Measurements from ENCODE around the gene GRM8.
"Not testable (repeated sequence)": the region's sequence is repeated elsewhere in the genome, so short reads cannot be mapped to it uniquely, and the experiment has no call there.

The GRM8 gene

DNA sequence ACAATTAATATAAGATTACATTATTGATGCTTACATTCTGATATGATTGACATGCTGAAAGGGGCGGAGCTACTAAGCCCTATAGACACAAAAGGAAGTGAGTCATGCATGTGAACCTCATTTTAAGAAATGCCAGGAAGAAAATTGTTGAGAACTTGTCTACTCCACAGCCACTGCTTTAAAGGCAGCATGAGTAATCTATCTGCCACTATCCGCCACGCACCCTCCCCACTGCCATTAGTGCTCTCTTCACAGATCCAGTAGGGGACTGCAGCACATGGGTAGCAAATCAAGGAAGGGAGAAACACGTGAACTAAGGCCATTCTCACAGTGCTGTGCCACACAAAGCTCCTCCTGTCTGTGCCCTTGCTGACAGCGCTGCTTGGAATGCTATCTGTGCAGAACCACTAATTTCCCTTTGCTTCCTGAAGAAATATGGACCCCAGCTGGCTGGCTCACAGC is 524.8 kb downstream of the GRM8 start:
- DNase-seq (ENCODE audit: low read depth, low spot score), result no peak

DNA sequence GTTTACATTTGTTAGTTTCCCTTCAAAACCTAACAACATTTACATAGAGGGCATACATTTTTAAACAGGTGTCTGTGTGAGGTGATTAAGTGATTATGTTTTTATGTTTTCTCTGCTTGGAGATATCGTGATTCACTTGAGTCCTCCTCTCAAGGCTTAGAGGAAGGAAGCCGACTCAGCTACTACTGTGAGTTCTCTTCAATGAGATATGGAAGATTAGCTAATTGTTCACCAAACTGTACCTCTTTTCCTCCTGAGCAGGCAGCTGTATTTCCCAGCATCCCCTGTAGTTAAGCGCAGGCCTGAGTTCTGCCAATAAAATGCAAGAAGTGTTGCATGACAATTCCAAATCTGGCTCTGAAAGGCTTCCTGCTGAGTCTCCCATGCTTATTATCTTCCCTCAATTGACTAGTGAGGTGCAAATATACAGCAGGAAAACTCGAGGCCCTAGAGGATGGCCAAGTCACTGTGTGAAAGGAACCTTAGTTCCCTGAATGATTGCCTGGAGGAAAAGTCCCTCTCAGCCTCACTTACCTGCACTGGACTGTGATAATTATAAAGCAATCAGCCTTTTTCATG is 528.7 kb downstream of the GRM8 start:
- DNase-seq (ENCODE audit: low read depth, low spot score), result no peak

DNA sequence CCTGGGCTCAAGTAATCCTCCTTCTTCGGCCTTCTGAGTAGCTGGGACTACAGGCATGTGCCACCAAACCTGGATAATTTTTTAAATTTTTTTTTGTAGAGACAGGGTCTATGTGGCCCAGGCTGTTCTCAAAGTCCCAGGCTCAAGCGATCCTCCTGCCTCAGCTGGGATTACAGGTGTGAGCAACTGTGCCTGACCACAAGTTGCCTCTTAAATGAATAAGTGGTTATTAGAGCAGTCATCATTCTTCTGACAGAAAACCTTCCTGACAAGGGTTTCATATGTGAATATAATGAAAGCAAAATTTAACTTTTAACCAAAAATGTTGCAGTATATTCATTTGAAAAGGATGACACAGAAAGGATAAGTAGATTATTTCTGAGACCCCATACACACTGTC is 532.5 kb downstream of the GRM8 start:
- no peak for DNase-seq (ENCODE audit: low read depth, low spot score)

DNA sequence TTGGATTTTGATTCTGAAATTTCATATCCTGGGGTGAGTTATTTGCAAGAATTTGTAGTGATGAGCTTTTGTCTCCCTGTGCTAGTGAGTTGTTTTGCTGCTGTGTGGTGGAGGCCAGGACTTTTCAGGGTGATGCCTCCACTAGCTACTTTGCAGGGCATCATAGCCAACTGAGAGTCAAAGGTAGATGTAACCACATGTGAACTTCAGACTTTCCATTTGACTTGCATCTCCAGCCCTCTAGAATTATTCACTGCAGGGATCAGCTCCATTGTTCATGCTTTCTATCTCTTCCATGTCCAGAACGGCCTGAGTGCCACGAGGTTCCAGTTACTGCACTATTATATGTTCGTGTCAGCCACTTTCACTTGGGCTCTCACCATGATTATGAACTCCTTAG is 534.3 kb downstream of the GRM8 start:
- no peak for DNase-seq (ENCODE audit: low read depth, low spot score)

DNA sequence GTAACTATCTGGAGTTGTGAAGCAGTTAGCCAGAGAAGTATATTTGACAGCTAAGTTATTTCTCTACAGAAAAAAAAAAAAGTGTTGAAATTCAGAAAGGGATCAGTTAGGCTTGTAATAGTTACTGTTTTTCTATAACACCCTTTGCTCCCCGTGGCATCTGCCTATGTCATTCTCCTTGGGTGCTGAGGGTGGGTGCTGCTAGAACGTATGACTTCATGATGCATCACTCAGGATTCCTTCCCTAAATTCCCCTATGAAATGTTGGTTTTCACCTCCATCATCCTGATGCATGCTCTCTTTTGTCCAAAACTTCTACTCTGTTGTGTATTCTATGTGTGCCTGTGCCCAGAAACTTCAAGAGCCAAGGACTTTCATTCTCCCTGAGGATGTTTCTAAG is 536.4 kb downstream of the GRM8 start:
- DNase-seq (ENCODE audit: low read depth, low spot score), result no peak

DNA sequence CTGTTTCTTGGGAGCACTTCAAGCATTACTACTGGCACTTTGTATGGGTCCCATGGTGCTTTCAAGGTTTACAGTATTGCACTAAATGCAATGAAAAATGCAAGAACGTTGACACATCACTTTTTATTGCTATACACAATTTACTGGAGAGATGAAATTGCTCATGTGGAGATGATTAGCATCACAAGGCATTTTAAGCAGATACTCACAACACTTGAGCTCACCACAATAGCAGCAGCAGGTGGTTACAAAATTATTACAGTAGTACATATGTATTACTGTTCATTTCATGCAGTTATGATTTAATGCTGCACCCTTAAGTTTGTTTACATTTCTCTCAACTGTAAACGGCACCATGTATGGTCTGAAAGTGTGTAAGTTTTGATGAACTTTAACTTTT is 537.7 kb downstream of the GRM8 start:
- DNase-seq (ENCODE audit: low read depth, low spot score), result no peak

DNA sequence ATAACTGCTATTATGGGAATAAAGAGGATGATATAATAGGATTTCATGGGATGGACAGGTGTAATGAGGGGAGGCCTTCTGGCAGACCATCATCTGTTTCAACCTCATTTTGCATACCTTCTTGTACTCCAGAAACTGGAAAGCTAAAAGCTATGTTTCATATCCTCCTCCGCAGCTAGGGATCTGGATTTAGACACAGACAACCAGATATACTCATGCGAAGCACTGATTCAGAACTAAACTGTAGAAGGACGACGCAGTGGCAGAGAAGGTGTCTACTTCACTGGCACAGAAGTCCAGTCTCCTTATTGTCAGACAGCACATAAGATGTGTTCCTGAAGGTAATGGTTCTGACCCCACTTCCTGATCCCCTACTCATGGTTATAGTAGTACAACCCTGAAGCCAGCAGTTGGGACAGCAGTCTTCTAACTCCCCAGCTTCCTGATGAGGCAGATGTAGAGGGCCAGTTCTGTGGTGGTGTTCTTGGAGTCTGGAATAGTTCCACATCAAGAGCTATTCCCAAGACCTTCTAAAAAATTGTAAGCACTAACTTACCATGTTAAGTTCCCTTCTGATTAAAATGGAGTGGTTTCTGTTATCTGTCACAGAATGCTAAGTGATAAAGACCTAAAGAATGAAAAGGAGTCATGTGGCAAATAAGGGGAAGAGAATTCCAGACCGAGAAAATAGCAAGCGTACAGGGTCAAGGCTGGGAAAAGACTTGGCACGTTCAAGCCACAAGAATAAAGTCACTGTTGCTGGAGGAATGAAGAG is 550.3 kb downstream of the GRM8 start:
- no peak for DNase-seq (ENCODE audit: low read depth, low spot score)

DNA sequence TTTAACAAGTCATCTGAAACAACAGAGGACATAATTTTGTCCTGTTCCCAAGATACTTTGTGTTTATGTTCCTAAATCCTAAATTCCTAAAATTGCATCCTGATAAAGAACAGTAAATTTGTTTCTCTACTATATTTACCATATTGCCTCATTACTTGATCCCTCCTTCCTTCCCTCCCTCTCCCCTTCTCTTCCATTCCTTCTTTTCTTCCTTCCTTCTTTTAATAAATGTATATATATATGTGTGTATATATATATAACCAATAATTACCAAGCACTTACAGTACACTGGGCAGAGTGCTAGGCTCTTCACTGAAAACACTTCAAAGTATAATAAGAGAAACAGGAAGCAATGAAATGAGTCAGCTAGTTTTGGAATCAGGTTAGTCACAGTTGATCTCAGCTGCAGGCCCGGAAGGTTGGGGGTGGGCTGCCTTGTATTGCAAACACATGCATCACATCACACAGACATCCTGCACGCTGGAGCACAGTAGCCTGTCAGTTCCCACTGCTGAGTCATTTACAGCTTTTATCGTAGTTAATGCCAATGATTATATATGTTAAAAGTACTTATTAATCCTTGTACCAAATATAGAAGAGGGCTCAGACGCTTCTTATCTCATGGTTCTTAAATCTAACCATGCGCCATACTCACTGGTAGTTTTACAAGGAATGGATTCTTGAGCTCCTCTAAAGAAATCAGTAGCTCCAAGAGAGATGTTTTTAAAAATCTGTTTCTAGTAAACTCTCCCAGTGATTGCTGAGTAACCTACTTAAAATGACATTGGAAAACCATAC is 551.7 kb downstream of the GRM8 start:
- peak; percentile 68 for DNase-seq (ENCODE audit: low read depth, low spot score)

DNA sequence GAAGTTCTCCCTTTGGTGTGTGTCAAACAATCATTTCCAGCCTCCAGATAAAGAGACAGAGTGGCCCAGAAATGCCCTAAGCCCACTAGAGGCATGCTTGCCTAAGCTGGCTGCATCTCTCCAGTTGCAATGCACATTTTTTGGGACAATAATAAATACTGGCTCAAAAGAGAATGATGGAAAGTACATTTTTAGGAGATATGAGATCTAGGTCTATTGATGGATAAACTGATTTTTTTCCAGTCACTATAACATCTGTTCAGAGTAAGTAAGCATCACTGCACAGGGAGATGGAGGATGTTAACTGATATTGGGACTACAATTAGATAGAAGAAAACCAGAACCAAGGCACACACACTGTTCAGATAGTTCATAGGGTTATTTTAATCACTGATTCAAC is 553.0 kb downstream of the GRM8 start:
- no peak for DNase-seq (ENCODE audit: low read depth, low spot score)

DNA sequence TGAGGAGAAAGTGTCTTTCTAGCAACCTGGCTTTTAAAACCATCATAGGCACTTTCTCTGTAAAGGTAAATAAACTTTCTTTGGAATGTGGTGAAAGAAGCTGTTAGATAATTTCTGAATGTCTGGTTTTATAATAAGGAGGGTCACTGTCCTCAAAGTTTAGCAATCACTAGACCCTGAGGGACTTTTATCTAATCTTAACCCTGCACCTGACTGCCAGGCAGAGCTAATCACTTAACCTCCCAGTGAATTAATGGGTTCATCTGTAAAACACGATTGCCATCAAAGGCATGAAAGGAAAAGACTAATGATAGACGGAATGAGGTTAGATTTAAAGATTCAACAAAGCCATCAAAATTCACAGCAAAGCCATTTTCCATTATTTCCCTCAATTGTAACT is 553.8 kb downstream of the GRM8 start:
- DNase-seq (ENCODE audit: low read depth, low spot score), result no peak

DNA sequence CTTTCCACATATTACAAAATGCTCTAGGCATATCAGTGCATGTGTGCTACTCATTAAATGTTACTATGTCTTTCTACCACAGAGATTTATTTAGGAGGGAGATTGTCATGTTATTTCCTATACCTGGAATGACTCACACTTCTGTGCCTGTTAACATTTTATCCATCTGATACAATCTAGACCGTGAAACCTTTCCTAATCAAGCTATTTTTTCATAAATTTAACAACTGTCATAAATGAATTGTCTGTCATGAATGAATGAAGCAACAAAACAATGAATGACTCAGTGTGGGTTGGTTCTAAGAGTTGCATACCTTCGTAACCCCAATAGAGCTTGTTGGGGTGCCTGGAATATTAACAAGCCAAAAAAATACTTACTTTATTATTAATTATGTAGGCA is 554.3 kb downstream of the GRM8 start:
- DNase-seq (ENCODE audit: low read depth, low spot score), result no peak

DNA sequence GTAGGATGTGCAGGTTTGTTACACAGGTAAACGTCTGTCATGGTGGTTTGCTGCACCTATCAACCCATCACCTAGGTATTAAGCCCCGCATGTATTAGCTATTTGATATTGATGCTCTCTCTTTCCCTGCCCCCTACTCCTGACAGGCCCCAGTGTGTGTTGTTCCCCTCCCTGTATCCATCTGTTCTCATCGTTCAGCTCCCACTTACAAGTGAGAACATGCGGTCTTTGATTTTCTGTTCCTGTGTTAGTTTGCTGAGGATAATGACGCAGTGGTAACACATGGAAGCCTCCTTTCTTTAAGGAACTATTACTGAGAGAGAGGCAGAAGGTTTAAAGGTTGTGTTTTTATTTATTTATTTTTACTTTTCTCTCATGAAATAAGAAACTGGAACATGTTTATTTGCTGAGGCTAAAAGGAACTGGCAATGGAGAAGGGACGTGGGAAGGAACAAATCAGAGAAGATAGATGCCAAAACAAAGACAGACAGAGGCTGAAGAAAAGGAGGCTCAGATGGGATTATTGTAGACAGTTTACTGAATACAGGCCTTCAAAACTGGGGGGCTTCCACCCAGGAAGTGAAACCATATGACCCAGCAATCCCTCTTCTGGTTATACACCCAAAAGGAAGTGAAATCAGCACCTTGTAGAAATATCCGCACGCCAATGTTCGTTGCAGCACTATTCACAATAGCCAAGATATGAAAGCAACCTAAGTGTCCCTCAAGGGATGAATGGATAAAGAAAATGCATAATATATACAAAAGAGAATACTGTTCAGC is 556.3 kb downstream of the GRM8 start:
- no peak for DNase-seq (ENCODE audit: low read depth, low spot score)

DNA sequence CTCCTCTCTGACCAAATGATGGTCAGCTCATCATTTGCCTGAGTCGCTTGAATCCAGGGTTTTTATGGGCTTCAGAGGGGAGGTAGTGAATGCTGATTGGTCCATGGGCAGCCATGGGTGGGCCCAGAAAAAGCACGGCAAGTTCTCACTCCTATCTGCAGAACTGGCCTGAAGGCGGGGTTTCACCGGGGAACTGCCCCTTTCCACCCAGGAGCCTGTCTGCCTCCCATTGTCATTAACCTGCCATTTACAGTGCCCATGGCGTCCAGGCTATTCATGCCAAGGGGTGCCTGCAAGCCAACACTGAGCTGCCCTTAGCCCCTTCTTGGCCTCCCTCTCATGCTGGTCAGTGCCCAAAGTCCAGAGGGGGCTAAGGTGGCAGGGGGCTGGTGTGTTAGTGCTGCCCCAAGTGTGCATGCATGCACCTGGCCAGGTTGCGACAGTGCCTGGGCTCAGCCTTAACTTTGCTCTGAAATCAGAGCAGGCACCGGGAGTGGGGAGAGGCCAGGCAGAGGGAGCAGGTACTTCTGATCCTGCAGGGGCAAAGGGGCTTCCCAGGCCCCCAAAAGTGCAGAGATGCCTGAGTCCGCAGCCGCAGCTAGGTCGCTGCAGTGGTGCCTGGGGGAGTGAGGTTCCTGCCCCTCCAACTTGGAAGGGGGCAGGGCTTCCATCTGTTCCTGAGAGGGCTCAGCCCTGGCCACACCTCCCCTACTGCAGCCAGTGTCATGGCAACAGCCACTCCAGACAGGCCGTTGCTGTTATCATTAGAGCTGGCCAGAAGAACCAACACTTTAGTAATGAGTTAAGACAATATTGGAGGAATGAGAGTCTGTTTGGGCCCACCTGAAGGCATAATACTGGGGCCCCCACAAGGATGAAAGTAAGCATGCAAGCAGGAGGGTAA is 561.6 kb downstream of the GRM8 start:
- no peak for DNase-seq (ENCODE audit: low read depth, low spot score)

DNA sequence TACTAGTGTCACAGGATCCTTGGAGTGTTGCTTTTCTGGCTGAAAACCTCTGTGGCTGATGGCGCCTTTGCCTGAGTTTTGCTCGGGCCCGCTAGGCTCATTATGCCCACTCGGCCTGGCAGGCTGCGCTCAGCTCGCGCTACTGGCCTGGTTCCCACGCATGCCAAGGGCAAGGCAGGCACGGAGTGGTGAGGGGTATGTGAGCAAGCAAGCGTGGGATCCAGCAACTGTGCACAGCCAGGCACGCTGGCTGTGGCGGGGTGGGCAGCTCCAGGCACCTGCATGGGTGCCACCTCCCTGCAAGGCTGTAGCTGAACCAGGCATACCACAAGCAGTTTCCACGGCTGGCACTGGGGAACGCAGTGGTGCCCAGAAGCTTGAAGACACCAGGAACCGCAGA is 562.6 kb downstream of the GRM8 start:
- DNase-seq (ENCODE audit: low read depth, low spot score), result no peak

DNA sequence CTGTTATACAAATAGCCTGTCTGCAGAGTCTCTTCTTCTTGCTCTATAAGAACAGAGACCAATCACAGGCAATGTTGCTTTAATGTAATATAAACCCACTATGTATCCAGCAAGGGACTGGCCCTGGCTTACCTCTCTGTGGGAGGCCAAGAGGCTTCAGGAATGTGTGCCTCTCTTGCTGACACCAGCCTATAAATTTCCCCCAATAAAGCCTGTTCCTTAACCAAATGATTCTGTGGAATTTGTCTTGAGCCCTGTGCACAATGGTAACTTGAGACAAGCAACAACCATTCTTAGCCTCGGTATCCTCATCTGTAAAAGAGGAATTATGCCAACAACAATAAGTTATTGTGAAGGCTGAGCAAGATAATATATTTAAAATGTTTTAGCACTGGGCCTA is 563.7 kb downstream of the GRM8 start:
- no peak for DNase-seq (ENCODE audit: low read depth, low spot score)

DNA sequence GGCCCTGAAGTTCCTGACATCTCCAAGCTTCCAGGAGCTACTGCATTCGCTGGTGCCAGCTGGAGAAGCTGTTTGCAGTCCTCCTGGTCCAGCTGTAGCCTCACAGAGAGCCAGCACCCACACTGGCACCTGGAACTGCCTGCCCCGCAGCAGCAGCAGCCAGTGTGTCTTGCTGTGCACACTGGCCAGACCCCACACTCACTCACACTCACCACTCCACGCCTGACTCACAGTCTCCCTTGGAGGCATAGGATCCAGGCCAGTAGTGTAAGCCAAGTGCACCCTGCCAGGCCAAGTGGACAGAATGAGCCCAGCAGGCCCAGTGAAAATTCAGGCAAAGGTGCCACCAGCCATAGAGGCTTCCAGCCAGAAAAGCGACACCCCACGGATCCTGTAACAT is 566.3 kb downstream of the GRM8 start:
- DNase-seq (ENCODE audit: low read depth, low spot score), result no peak

DNA sequence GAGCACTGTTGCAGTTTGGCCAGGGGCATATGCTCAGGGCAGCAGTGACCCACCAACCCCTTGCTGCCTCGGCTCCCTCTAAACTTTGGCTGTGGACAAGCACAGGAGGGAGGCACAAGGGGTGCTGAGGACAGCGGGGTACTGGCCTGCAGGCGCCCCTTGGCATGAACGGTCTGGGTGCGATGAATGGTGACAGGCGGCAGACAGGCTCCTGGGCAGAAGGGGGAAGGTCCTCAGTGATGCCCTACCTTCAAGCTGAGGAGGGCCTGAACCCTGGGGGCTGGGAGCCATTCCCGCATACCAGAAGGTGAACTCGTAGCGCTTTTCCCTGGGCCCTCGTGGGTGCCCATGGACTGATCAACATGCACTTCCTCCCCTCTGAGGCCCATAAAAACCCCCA is 567.1 kb downstream of the GRM8 start:
- DNase-seq (ENCODE audit: low read depth, low spot score), result no peak

DNA sequence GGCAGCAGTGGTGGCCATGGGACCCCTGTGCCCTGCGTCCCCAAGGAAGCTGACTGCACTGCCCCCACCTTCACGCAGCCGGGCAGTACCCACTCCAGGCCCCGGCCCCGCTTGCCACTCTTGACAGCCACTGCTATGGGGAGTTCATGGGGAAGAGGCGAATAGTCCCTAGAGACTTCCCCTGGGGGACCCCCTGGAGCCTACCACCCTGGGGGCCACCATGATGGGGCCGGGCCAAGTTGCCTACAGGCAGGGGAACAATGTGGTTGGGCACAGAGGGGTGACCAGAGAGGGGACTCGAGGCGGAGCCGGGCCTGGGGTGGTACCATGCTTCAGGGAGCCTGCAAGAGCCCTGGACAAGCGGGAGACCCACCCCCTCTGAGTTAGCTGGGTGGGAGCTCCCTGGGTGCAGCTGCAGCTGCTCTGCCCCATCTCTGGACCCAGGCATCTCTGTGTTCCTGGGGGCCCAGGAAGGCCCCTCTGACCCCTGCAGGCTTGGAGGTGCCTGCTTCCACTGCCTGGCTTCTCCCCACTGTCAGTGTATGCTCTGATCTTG is 567.6 kb downstream of the GRM8 start:
- no peak for DNase-seq (ENCODE audit: low read depth, low spot score)

DNA sequence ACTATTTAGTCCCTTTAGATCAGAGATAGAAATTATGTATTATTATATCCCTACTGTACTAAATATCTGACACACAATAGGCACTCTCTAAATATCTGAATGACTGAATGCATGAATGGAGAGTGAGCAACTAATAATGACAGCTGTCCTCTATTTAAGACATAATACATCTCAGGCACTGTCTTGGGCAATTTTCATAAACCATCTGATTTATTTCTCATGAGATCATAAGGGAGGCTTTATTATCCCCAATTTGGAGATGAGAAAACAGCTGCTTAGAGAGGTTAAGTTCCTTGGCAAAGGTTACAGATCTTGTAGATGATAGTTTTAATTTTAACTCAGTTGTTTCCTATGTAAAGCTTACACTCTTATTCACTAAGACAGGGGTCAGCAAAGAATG is 570.6 kb downstream of the GRM8 start:
- DNase-seq (ENCODE audit: low read depth, low spot score), result no peak

DNA sequence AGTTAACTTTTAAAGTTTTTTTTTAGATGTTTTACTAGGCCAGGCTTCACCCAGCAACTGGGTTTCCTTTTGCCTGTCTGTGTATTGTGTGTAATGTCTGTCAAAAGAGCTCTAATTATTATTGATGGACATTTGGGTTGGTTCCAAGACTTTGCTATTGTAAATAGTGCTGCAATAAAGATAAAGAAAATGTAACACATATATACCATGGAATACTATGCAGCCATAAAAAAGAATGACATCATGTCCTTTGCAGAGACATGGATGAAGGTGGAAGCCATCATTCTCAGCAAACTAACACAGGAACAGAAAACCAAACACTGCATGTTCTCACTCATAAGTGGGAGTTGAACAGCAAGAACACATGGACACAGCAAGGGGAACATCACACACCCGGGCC is 584.0 kb downstream of the GRM8 start:
- not testable (repeated sequence) for DNase-seq (ENCODE audit: low read depth, low spot score)

DNA sequence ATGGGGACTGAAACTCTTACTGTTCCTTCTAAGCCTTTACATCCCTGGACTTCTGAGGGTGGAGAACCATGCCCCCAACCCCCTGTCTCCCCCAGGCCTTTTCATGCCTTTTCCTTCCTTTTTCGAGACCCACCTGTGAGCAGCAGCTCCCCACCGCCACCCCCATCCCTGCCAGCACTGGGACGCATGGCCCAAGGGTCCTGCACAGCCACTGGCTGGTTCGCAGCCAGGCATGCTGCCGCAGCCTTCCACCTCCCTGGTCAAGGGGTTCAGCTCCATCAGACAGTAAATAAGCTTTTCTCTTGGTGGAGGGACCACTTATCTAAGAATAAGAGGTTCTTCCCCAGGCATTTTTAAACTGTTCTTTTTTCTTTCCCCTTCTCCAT is 584.4 kb downstream of the GRM8 start:
- DNase-seq (ENCODE audit: low read depth, low spot score), result no peak

All from brain pericyte (primary cell).